ENCODE measurements around the gene TIAM2.
"Not testable (repeated sequence)": the region's sequence is repeated elsewhere in the genome, so short reads cannot be mapped to it uniquely, and the experiment has no call there.

The TIAM2 gene

DNA sequence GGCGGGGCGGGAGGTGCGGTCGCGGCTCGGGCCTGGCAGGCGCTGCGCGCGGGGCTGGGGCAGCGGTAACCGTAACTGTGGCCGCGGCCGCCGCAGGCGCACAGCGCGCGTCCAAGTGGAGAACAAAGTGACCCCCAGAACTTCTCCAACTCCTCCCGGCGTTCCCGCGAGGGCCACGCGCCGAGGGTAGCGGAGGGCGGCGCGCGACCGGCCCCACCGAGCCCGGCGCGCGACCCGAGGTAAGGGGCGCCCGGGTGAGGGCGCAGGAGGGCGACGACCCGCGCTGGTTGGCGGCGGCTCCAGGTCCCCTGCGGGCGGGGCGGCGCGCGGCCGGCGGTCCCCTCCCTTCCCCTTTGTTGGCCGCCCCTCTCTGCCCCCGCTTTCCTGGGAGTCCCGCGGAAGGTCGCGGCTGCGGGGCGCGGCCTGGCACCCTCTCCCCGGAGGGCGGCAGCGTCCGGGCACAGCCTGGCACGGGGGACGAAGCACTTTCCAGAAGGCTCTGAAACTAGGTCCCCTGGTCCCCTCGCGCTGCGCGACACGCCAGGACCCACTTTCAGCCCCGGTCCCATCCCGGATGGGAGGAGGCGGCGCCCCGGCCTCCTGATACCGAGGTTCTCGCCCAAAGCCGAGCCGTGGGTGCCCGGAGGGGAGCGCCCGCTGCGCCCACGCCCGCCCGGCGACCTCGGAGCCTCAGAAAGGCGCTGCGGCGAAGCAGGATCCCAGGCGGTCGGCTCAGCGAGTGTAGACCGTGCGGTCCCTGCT is at the start of gene TIAM2:
Gene TIAM2 (plus strand): TSS at position 62 of the 762 bp plus-strand sequence. CDS start 133,909 bp downstream, outside the sequence.
- DNase-seq (ENCODE audit: low read depth), result peak; percentile 10

- no peak for DNase-seq (ENCODE audit: low read depth)
Measured at GRCh38 chr6:154950979-154951344, 44.2 kb upstream of the TIAM2 start.

- no peak for DNase-seq (ENCODE audit: low read depth)
Measured at GRCh38 chr6:154951345-154952200, 43.5 kb upstream of the TIAM2 start.

- DNase-seq (ENCODE audit: low read depth), result no peak
Measured at GRCh38 chr6:154953644-154954043, 41.5 kb upstream of the TIAM2 start.

DNA sequence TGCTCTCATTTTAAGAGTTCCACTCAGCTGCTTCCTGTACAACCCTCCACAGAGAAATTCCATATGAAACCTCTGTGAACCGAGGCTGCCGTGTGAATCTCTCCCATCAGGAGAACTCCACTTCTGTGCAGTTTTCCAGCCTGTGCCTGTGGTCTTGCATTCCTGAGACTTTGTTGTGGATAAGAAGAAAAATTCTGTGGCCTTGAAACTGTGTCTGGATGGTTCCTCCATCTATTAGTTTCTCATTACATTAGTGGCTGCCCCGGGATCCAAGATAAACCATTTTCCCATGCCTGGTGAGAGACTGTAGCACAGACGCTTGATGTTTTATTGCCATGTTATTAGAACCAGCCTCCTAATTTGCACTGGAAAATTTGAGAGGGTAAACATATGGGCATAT is 40.8 kb upstream of the TIAM2 start:
- DNase-seq (ENCODE audit: low read depth), result no peak

- DNase-seq (ENCODE audit: low read depth), result no peak
Measured at GRCh38 chr6:154956771-154957522, 38.2 kb upstream of the TIAM2 start.

DNA sequence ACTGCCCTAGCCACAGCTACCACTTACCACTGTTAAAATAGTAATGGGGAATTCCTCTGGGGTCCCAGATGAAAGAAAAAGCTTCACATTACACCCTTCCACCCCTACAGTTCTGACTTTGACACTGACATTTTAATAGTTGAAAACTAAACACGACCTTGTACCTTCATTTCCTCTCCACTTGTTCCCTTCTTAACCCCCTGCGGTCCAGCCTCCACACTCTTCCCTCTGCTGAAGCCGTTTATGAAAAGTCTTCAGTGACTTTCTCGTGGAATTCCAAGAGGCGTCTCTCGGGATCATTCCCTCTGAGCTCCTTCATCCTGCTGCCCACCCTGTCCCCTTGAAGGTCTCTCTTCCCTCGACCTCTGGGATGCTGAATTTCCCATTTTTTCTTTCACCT is 36.6 kb upstream of the TIAM2 start:
- no peak for DNase-seq (ENCODE audit: low read depth)

DNA sequence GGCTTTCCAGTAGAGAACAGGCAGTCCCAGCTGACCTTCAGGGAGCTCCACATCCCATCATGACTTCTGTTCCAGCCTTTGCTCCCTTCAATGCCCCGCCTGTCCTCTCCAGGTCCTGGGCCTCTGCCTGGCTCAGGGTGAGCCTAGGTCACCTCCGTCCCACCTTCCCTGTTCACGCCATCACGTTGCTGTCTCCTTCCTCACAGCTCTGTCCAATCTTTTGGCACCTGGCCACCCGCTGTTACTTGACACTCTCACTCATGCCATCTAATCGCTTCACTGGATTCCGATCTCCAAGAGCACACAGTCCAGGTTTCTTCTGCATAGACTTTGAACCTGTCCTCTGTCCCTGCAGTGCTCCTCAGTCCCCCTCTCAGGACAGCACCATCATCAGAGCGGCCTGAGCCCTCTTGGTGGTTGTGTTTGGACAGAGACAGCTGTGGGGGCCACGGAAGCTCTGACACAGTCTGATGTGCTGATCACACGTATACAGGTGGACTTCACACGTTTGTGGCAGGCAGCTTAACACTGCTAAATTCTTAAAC is 34.7 kb upstream of the TIAM2 start:
- DNase-seq (ENCODE audit: low read depth), result no peak

GRCh38 chr6:154960854-154961530 is 34.1 kb upstream of the TIAM2 start:
- DNase-seq (ENCODE audit: low read depth), result no peak

- no peak for DNase-seq (ENCODE audit: low read depth)
Measured at GRCh38 chr6:154962753-154963152, 32.4 kb upstream of the TIAM2 start.

- not testable (repeated sequence) for DNase-seq (ENCODE audit: low read depth)
Measured at GRCh38 chr6:154966065-154966770, 28.9 kb upstream of the TIAM2 start.

DNA sequence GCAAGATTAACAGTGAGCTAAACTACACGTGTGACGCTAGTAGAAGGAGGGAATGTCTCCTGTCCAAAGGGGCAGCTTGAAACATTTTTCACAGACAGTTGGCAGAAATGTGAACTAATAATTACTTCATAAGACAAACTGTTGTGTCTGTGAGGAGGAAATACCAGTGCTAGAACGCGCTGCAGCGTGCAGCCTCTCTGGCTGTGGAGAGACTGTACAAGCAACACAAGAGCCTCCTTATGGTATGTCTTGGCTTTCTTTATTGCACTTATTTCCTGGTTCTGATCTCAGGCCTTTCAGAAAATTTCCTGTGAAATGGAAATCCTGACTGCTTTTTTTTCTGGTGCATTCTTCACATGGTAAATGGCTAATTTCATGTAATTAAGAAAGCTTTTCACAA is 25.3 kb upstream of the TIAM2 start:
- DNase-seq (ENCODE audit: low read depth), result no peak

- DNase-seq (ENCODE audit: low read depth), result no peak
Measured at GRCh38 chr6:154974485-154975149, 20.5 kb upstream of the TIAM2 start.

DNA sequence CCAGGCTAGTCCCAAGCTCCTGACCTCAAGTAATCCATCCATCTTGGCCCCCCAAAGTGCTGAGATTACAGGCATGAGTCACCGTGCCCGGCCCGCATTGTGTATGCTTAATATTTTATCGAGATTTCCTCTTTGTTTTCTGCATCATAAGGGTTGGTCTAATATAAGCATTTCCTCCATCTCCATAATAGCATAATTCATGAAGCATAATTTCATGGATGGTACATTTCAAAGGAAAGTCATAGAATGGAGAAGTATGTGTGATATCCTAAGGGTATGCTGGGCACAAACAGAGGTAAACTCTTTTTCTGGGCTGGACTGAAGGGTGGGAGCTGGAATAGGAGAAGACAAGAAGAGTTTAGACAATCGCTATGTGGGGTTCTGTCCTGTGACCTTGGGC is 17.5 kb upstream of the TIAM2 start:
- DNase-seq (ENCODE audit: low read depth), result no peak

GRCh38 chr6:154980273-154981078 is 14.6 kb upstream of the TIAM2 start:
- no peak for DNase-seq (ENCODE audit: low read depth)

- DNase-seq (ENCODE audit: low read depth), result no peak
Measured at GRCh38 chr6:154981079-154981870, 13.8 kb upstream of the TIAM2 start.

DNA sequence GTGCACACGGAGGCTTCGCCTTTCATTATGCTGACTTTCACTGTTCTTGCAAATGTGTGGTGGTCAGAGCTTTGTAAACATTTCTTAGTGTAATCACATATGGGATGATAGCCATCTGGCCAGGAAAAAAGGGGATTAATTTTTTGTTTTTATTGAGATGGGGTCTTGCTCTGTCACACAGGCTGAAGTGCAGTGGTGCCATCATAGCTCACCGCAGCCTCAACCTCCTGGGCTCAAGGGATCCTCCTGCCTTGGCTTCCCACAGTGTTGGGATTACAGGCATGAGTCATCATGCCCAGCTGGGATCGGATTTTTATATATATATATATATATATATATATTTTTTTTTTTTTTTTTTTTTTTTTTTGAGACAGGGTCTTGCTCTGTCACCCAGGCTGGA is 11.0 kb upstream of the TIAM2 start:
- DNase-seq (ENCODE audit: low read depth), result no peak

- no peak for DNase-seq (ENCODE audit: low read depth)
Measured at GRCh38 chr6:154986787-154987235, 8.3 kb upstream of the TIAM2 start.

DNA sequence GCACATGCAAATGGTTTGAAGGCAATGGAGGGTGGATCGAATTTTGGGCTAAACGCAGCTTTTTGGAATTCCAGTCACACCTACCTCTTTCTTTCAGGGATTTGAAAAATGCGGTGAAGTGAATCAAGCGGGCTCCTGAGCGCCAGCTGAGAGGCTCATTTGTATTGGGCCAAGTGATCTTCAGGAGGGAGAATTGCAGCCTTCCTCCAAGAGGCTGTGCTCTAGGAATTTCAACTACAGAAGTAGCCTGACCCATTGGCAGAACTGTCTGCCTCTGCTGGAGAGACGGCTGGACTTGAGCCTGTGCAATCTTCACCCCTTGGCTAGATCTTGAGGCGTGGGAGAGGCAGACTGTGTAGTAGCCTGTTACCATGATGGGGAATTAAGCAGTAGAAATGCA is 5.7 kb upstream of the TIAM2 start:
- no peak for DNase-seq (ENCODE audit: low read depth)

Data from activated T-cell treated with anti-CD3 and anti-CD28 coated beads for 24 hours (primary cell).